Measurements from ENCODE around the gene MLLT10.

The MLLT10 gene

GRCh38 chr10:21740989-21741388 is 207.0 kb downstream of the MLLT10 start:
- DNase-seq (ENCODE audit: low read depth): no peak

- no peak for DNase-seq (ENCODE audit: low read depth)
Measured at GRCh38 chr10:21742740-21743412, 208.8 kb downstream of the MLLT10 start.

GRCh38 chr10:21744223-21744622 is 210.2 kb downstream of the MLLT10 start:
- DNase-seq (ENCODE audit: low read depth): no peak

GRCh38 chr10:21746118-21746517 is 212.1 kb downstream of the MLLT10 start:
- no peak for DNase-seq (ENCODE audit: low read depth)

GRCh38 chr10:21747809-21748208 is 213.8 kb downstream of the MLLT10 start:
- DNase-seq (ENCODE audit: low read depth): no peak

GRCh38 chr10:21749788-21750187 is 215.8 kb downstream of the MLLT10 start:
- DNase-seq (ENCODE audit: low read depth): no peak

GRCh38 chr10:21750424-21750823 is 216.4 kb downstream of the MLLT10 start:
- DNase-seq (ENCODE audit: low read depth): no peak

GRCh38 chr10:21751341-21752310 is 217.6 kb downstream of the MLLT10 start:
- DNase-seq (ENCODE audit: low read depth): no peak

GRCh38 chr10:21753497-21754270 is 219.7 kb downstream of the MLLT10 start:
- DNase-seq (ENCODE audit: low read depth): no peak

GRCh38 chr10:21754410-21755011 is 220.5 kb downstream of the MLLT10 start:
- DNase-seq (ENCODE audit: low read depth): no peak

- DNase-seq (ENCODE audit: low read depth): no peak
Measured at GRCh38 chr10:21756707-21757106, 222.7 kb downstream of the MLLT10 start.

- DNase-seq (ENCODE audit: low read depth): no peak
Measured at GRCh38 chr10:21757185-21757901, 223.3 kb downstream of the MLLT10 start.

GRCh38 chr10:21758239-21758638 is 224.2 kb downstream of the MLLT10 start:
- no peak for DNase-seq (ENCODE audit: low read depth)

- DNase-seq (ENCODE audit: low read depth): no peak
Measured at GRCh38 chr10:21758696-21759095, 224.7 kb downstream of the MLLT10 start.

- no peak for DNase-seq (ENCODE audit: low read depth)
Measured at GRCh38 chr10:21759232-21759631, 225.2 kb downstream of the MLLT10 start.

GRCh38 chr10:21760332-21760731 is 226.3 kb downstream of the MLLT10 start:
- no peak for DNase-seq (ENCODE audit: low read depth)

- DNase-seq (ENCODE audit: low read depth): no peak
Measured at GRCh38 chr10:21764466-21765189, 230.6 kb downstream of the MLLT10 start.

- DNase-seq (ENCODE audit: low read depth): no peak
Measured at GRCh38 chr10:21769041-21769440, 235.0 kb downstream of the MLLT10 start.

GRCh38 chr10:21771219-21771618 is 237.2 kb downstream of the MLLT10 start:
- no peak for DNase-seq (ENCODE audit: low read depth)

GRCh38 chr10:21776883-21777282 is 242.9 kb downstream of the MLLT10 start:
- DNase-seq (ENCODE audit: low read depth): no peak

- no peak for DNase-seq (ENCODE audit: low read depth)
Measured at GRCh38 chr10:21791276-21791675, 257.2 kb downstream of the MLLT10 start.
